ENCODE results near the gene LHX5.

LHX5 gene

DNA sequence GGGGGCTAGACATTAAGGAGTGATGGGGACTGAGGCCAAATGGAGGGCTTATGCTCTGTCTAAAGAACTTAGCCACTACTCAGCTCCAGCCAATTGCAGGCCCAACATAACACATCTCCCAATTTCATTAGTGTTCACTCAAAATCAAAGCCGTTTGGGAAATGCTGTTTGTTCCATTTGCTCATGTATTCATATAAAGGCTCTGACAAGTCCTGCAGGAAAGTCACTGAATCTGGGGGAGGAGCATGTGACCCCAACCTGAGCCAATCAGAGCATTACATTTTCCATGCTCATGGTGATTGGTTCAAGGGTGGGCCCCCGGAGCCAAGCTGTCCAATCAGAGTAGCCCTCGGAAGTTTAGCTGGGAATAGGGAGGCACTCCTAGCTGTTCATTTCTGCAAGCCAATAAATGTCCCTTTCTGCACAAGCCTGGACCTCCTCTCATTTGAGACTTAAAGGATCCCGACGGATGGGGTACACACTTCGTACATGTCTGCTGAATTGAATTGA, 28.6 kb downstream of the LHX5 start:
- Histone ChIP-seq H3K27me3 (ENCODE audit: low read length) (no peaks in the 10 kb centered on the region), H3K27ac (ENCODE audit: low read depth, low read length) (no peak overlapping the region), H3K4me3 (ENCODE audit: insufficient read depth, low read length, poor library complexity, severe bottlenecking) (no peak overlapping the region), H3K9me3 (ENCODE audit: insufficient read depth, low read length) (no peaks in the 10 kb centered on the region), H3K79me2 (ENCODE audit: insufficient read depth, low read length) (no peaks in the 10 kb centered on the region), H3K9me2 (replicated peaks; ENCODE audit: insufficient read depth, low read length) (no peaks in the 10 kb centered on the region), H4K20me1 (ENCODE audit: low read depth, low read length) (no peaks in the 10 kb centered on the region), H3K36me3 (ENCODE audit: low read length) (no peaks in the 10 kb centered on the region), H3F3A (ENCODE audit: insufficient read depth) (no peaks in the 10 kb centered on the region), H3K4me2 (ENCODE audit: low read depth, low read length, poor library complexity, severe bottlenecking) (no peak overlapping the region), H3K9ac (ENCODE audit: low read length) (no peak overlapping the region), H2AFZ (ENCODE audit: low read depth, low read length, severe bottlenecking) (no peak overlapping the region)
- no peak for TF ChIP-seq EZH2phosphoT487 (conservative IDR thresholded peaks at IDR 0.05; ENCODE audit: low read length)
- TF ChIP-seq, protein P1, sequence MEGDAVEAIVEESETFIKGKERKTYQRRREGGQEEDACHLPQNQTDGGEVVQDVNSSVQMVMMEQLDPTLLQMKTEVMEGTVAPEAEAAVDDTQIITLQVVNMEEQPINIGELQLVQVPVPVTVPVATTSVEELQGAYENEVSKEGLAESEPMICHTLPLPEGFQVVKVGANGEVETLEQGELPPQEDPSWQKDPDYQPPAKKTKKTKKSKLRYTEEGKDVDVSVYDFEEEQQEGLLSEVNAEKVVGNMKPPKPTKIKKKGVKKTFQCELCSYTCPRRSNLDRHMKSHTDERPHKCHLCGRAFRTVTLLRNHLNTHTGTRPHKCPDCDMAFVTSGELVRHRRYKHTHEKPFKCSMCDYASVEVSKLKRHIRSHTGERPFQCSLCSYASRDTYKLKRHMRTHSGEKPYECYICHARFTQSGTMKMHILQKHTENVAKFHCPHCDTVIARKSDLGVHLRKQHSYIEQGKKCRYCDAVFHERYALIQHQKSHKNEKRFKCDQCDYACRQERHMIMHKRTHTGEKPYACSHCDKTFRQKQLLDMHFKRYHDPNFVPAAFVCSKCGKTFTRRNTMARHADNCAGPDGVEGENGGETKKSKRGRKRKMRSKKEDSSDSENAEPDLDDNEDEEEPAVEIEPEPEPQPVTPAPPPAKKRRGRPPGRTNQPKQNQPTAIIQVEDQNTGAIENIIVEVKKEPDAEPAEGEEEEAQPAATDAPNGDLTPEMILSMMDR (IDR thresholded peaks at IDR 0.05; ENCODE audit: insufficient read depth, low read length, poor library complexity, severe bottlenecking), result no peak

DNA sequence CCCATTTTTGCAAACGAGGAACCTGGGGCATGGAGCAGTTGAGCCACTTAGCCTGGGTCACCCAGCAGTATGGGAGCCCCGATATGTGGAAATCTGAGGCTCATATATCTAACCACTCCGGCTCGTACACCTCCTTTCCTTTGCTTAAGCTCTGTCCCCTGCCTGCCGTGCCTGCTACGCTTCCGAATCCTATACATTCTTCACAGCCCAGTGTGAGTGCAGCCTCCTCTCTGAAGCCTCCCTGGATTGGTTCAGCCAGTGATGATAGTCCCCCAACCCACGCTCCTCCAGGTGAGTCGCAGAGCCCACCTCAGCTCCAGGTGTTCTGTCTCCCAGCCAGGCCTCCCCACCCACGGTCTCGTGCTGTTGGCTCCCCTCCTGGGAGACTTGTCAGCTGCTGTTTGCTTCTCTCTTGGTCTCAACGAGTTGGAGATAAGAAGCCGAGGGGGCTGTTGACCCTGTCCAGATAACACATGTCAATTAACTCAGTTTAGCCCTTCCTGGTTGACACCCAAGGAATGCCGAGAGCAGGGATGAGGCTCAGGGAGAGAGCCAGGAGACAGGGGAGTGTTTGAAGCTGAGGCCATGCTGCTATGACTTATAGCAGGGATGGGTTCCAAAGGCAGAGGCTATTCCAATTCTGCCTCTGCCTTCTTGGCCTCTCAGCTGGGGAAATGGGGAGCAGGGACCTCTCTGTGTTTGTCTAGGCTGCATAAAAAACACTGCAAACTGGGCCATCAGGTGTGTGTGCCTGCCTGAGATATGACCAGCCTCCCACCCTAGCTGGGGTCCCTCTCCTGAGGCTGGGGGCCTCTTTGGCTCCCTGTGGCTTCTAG, 30.5 kb downstream of the LHX5 start:
- Histone ChIP-seq H3K27me3 (ENCODE audit: low read length) (no peaks in the 10 kb centered on the region), H2AFZ (ENCODE audit: low read depth, low read length, severe bottlenecking) (no peak overlapping the region), H3K79me2 (ENCODE audit: insufficient read depth, low read length) (no peaks in the 10 kb centered on the region), H3K27ac (ENCODE audit: low read depth, low read length) (no peak overlapping the region), H3K4me2 (ENCODE audit: low read depth, low read length, poor library complexity, severe bottlenecking) (no peak overlapping the region), H3K9me2 (replicated peaks; ENCODE audit: insufficient read depth, low read length) (no peaks in the 10 kb centered on the region), H3K4me3 (ENCODE audit: insufficient read depth, low read length, poor library complexity, severe bottlenecking) (no peak overlapping the region), H3F3A (ENCODE audit: insufficient read depth) (no peaks in the 10 kb centered on the region), H3K9me3 (ENCODE audit: insufficient read depth, low read length) (no peaks in the 10 kb centered on the region), H4K20me1 (ENCODE audit: low read depth, low read length) (no peaks in the 10 kb centered on the region), H3K9ac (ENCODE audit: low read length) (no peak overlapping the region), H3K36me3 (ENCODE audit: low read length) (no peaks in the 10 kb centered on the region)
- no peak for TF ChIP-seq EZH2phosphoT487 (conservative IDR thresholded peaks at IDR 0.05; ENCODE audit: low read length)
- TF ChIP-seq, protein P1 (IDR thresholded peaks at IDR 0.05; ENCODE audit: insufficient read depth, low read length, poor library complexity, severe bottlenecking), result no peak

DNA sequence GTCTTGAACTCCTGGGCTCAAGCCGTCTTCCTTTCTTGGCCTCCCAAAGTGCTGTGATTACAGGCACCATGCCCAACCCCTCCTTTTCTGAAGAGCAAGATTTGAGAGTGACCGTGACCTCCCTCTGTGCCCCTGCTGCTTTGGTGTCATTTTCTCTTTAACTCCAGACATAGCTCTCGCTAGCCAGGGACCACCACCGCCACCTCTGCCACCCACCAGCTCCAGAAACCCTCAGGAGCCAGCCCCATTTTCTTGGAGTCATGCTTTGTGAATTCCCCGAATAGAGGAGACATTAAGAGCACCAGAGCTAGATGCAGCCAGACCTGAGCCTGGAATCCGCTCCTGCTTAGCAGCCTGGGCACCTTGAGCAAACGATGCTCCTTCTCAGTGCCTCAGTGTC, 31.3 kb downstream of the LHX5 start:
- Histone ChIP-seq H3K36me3 (ENCODE audit: low read length) (no peaks in the 10 kb centered on the region), H3K9me3 (ENCODE audit: insufficient read depth, low read length) (no peaks in the 10 kb centered on the region), H3K27ac (ENCODE audit: low read depth, low read length) (no peak overlapping the region), H3K9ac (ENCODE audit: low read length) (no peak overlapping the region), H2AFZ (ENCODE audit: low read depth, low read length, severe bottlenecking) (no peak overlapping the region), H3K4me2 (ENCODE audit: low read depth, low read length, poor library complexity, severe bottlenecking) (no peak overlapping the region), H3K79me2 (ENCODE audit: insufficient read depth, low read length) (no peaks in the 10 kb centered on the region), H3K4me3 (ENCODE audit: insufficient read depth, low read length, poor library complexity, severe bottlenecking) (no peak overlapping the region), H3K27me3 (ENCODE audit: low read length) (no peaks in the 10 kb centered on the region), H4K20me1 (ENCODE audit: low read depth, low read length) (no peaks in the 10 kb centered on the region), H3F3A (ENCODE audit: insufficient read depth) (no peaks in the 10 kb centered on the region), H3K9me2 (replicated peaks; ENCODE audit: insufficient read depth, low read length) (no peaks in the 10 kb centered on the region)
- TF ChIP-seq, protein P1 (IDR thresholded peaks at IDR 0.05; ENCODE audit: insufficient read depth, low read length, poor library complexity, severe bottlenecking), result no peak
- no peak for TF ChIP-seq EZH2phosphoT487 (conservative IDR thresholded peaks at IDR 0.05; ENCODE audit: low read length)

Data from SU-DHL-6 (cell line).